ENCODE results near the gene FAM227B.
"Not testable (repeated sequence)": the region's sequence is repeated elsewhere in the genome, so short reads cannot be mapped to it uniquely, and the experiment has no call there.

Gene FAM227B

DNA sequence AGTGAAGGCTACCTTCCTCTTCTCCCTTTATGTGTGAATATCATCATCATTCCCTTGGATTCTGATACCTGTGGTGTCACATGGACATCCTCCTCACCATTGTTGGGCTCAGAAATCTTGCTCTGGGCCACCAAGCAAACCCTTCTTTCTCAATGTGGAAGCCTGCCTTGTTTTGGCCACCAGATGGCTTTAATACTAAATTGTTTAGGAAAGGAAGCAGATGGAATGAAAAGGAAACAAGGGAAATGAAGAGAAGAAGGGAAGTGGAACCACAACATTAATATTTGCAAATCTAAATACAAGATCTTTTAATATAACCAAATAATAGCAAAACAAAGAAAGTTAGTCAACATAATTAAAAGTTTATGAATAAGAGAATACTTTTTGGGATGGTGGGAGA, 14.0 kb downstream of the FAM227B start:
- DNase-seq: no peak

DNA sequence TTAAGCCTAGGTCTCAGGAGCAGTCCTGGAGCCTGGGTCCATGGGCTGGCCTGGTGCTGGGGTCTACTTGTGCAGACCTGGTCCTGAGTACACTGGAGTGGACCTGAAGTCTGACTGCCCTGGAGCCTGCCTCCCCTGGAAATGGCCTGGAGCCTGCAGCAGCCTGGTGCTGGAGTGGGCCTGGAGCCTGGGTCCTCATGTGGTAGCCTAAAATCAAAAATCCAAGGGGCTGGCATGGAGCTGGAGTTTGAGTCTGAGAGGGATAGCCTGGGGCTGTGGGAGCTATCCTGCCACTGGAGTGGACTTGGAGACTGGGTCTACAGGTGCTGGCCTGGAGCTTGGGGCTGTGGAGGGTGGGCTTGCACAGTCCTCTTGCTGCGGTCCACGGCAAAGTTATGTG, 15.0 kb downstream of the FAM227B start:
- DNase-seq: no peak

- DNase-seq: no peak
Measured at GRCh38 chr15:49604625-49605409, 15.8 kb downstream of the FAM227B start.

- DNase-seq: not testable (repeated sequence)
Measured at GRCh38 chr15:49592829-49593316, 27.7 kb downstream of the FAM227B start.

DNA sequence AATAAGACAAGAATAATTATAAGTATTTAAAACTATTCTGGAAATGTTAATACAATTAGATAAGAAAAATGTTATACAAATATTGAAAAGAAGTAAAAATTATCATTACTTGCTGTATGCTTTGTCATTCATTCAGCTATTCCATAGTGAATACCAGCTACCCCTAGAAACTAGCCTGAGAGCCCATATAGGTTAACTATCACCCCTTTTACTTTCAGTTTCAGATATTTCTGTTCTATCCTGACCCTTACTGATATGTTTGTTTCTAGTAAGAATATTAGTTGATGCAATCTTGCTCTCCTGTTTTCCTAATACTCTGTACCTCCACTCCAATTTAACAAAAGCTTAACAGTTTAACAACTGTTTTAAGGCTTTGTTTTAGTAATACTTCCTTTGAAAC, 31.6 kb downstream of the FAM227B start:
- DNase-seq: no peak

DNA sequence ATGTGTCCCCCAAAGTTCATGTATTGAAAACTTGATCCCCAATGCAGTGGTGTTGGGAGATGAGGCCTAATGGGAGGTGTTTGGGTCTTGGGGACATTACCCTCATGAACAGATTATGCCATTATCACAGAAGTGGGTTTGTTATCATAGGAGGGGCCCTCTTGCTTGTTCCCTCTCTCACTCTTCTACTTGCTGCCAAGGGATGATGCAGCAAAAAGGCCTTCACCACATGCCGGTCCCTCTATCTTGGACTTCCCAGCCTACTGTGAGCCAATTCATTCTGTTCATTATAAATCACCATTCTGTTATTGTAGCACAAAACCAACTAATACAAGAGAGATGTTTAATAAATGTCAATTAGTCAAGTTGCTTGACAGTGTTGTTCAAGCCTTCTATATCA, 47.2 kb downstream of the FAM227B start:
- DNase-seq: no peak

DNA sequence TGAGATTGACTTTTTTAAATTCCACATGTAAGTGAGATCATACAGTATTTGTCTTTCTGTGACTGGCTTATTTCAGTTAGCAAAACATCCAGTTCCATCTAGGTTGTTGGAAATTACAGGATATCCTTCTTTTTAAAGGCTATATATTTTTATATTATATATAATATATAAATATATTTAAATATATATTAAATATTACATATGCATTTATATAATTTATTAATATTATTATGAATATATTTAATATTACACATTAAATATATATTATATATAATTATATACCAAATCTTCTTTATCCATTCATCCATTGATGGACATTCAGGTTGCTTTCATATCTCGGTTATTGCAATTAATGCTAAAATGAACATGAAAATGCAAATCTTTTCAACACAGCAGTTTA, 49.9 kb downstream of the FAM227B start:
- DNase-seq: no peak

- no peak for DNase-seq
Measured at GRCh38 chr15:49570174-49570573, 50.4 kb downstream of the FAM227B start.

DNA sequence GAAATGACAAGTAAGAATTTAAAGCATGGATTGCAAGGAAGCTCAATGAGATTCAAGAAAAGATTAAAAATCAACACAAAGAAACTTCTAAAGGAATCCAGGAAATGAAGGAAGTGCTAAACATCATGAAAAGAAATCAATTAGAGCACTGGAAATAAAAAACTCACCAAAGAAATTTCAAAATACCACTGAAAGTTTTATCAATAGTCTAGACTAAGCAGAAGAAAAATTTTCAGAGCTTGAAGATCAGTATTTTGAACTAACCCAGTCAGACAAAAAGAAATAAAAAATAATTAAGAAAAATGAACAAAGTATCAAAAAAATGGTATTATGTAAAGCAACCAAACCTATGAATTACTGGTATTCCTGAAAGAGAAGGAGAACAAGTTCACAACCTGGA, 60.6 kb downstream of the FAM227B start:
- DNase-seq: no peak

- no peak for DNase-seq
Measured at GRCh38 chr15:49558929-49559328, 61.7 kb downstream of the FAM227B start.

GRCh38 chr15:49556437-49556836, 64.2 kb downstream of the FAM227B start:
- no peak for DNase-seq

DNA sequence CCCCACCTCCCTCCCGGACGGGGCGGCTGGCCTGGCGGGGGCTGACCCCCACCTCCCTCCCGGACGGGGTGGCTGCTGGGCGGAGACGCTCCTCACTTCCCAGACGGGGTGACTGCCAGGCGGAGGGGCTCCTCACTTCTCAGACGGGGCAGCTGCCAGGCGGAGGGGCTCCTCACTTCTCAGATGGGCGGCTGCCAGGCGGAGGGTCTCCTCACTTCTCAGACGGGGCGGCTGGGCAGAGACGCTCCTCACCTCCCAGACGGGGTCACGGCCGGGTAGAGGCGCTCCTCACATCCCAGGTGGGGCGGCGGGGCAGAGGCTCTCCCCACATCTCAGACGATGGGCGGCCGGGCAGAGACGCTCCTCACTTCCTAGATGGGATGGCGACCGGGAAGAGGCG, 70.3 kb downstream of the FAM227B start:
- DNase-seq: not testable (repeated sequence)

- no peak for DNase-seq
Measured at GRCh38 chr15:49538520-49538919, 82.1 kb downstream of the FAM227B start.

- DNase-seq: no peak
Measured at GRCh38 chr15:49530092-49530491, 90.5 kb downstream of the FAM227B start.

DNA sequence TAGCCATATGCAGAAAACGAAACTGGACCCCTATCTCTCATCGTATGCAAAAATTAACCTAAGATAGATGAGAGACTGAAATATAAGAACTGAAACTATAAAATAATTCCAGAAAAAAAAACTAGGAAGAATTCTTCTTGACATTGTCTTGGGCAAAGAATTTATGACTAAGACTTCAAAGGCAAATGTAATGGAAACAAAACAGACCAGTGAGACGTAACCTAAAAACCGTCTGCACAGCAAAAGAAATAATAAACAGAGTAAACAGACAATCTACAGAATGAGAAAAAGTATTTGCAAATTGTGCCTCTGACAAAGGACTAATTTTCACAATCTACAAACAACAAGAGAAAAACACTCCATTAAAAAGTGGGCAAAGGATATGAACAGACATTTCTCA, 92.3 kb downstream of the FAM227B start:
- DNase-seq: no peak

DNA sequence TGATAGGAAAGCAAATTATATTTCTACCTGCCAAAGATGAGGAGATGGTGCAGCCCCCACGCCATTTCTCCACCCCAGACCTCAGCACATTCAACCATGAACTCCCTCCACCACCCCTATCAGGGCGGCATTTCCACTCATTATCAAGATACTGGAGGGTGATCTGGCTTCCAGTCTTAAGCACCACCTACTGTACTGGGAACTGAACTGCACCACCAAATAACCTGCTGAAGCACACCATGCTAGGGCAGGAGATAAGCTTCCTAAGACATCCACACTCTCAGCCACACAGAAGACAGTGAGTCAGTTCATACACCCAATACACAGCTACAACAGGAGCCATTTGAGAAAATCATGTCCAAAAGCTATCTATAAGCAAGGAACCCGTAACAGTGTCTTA, 98.8 kb downstream of the FAM227B start:
- DNase-seq: no peak

GRCh38 chr15:49512739-49513138, 107.9 kb downstream of the FAM227B start:
- not testable (repeated sequence) for DNase-seq

- DNase-seq: no peak
Measured at GRCh38 chr15:49507261-49507660, 113.4 kb downstream of the FAM227B start.

DNA sequence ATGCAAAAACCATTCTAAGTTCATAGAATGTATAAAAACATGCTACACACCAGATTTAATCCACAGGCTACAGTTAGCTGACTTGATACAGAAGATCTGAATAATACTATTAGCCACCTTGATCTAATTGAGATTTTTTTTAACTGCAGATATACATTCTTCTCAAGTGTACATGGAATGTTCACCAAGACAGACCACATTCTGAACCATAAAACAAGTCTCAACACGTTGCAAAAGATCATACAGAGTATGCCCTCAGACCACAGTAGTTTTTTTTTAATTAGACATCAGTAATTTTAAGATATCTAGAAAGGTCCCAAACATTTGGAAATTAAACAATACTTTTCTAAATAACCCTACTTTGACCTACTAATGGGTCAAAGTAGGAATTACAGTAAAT, 114.3 kb downstream of the FAM227B start:
- no peak for DNase-seq

- no peak for DNase-seq
Measured at GRCh38 chr15:49501586-49501985, 119.0 kb downstream of the FAM227B start.

DNA sequence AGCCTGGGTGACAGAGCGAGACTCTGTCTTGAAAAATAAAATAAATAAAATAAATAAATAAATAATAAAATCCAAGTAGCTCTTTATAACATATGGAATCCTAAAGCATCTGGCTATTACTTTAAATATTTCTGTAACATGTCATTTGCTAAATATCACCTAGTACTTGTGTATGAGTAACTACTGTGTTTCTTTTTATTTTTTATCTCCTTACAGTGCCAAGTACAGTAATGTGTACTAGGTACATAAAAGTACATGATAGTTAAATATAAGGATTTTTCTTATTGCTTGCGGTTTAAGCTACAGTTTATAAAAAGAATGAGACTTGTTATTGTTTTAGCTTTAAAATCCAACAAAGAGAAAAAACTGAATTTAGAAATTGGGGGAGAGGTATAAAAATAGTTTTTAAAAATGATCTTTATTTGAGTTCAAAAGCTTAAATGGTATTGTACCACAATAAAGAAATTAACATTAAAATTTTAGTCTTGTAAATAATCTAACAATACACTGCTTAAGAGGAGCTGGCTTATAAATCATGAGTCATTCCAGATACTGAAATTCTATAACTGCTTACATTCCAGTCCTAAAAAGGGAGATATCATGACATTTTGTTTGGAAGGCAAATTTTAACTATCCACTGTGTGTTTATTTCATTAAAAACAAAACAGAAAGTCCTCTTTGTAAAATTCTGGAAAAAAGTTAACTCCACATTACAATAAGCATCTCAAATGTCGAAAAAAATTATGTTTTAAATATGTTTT, 124.4 kb downstream of the FAM227B start:
- DNase-seq: no peak

DNA sequence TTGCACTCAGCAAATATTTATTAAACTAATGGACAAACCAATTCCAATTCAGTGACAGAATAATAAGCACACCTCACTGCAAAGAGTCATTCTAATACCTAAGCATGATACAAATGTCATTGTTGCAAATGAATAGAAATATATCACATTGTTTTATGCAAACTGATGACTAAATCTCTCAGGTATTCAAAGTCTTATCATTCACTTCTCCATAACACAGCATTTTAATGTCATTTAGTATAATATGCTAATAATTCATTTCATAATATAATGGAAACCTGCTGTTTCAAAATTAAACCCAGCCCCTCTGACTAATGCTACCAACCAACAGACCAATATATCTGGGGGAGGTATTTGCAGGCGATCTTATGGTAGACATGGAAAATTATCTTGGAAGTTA, 125.8 kb downstream of the FAM227B start:
- no peak for DNase-seq

- DNase-seq: no peak
Measured at GRCh38 chr15:49492830-49493229, 127.8 kb downstream of the FAM227B start.

DNA sequence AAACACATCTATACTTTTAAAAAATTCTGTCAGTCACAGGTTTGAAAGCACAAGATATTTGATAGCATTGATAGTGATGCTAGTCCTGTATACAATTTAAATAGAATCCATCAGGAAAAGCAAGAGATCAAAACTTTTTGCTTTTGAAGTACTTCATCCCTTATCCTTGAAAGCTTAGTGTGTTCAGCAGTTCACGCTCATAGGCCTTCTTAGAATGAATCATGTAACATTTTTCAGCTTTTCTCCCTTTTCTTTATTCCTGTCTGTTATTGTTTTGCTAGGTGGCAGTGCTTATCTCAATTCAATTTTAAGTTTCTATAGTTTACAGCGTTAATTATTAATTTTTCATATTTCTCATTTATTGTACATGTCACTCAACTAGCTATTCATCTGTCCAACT, 128.5 kb downstream of the FAM227B start:
- no peak for DNase-seq

Data from cerebellar nuclear complex (tissue), 1 donor.